HCT116 (cell line): Measurements from ENCODE around the gene C2.

ENCODE experiments used
- CTCF ChIP-seq, 3 experiments: fragments of 200-600 bp in 1 of 3; sonication (generic) in 1 of 3; IDR thresholded peaks in 2 of 3; conservative IDR thresholded peaks in 1 of 3; 2 replicates each; pipeline ENCODE4 v1.5.1; 2012 to 2017; ENCODE audit warnings: low read depth in 2 of 3, low read length in 2 of 3, antibody characterized with exemption in 1 of 3, borderline replicate concordance in 1 of 3, control low read depth in 1 of 3, mild to moderate bottlenecking in 1 of 3, mixed read lengths in 1 of 3, mixed run types in 1 of 3, moderate library complexity in 1 of 3; ENCODE audit not compliant: insufficient read depth in 1 of 3
- MAX ChIP-seq: IDR thresholded peaks from 2 replicates; pipeline ENCODE4 v1.6.1; 2012
- POLR2A ChIP-seq: IDR thresholded peaks from 2 replicates; pipeline ENCODE4 v1.7.0; 2011; ENCODE audit warnings: borderline replicate concordance; ENCODE audit not compliant: insufficient read depth, insufficient read length; ENCODE audit errors: extremely low read depth
- POLR2AphosphoS5 ChIP-seq: IDR thresholded peaks from 2 replicates; pipeline ENCODE4 v1.6.1; 2011; ENCODE audit warnings: mild to moderate bottlenecking, low read depth, low read length, moderate library complexity
- SIN3A ChIP-seq: IDR thresholded peaks from 2 replicates; pipeline ENCODE4 v1.6.1; 2012; ENCODE audit warnings: low read depth
- TCF7L2 ChIP-seq: IDR thresholded peaks from 2 replicates; pipeline ENCODE4 v1.7.0; 2011; ENCODE audit warnings: borderline replicate concordance, inconsistent platforms; ENCODE audit not compliant: insufficient read depth, insufficient read length; ENCODE audit errors: extremely low read depth

- TF ChIP-seq CTCF (IDR thresholded peaks at IDR 0.05 in 2 of 3, conservative IDR thresholded peaks at IDR 0.05 in 1 of 3; ENCODE audit: borderline replicate concordance in 1 of 3, insufficient read depth in 1 of 3, low read depth in 2 of 3, low read length in 2 of 3) (no peak), POLR2A (no peak), POLR2AphosphoS5 (no peak), TCF7L2 (no peak), MAX (no peak), SIN3A (no peak)
Observed at GRCh38 chr6:31968791-31969711, 41.5 kb downstream of the C2 start.
